Neural progenitor cell (in vitro differentiated cells): ENCODE data around the gene CDR2L.

Experiments
- CTCF ChIP-seq: fragments of 200-600 bp; sonication (generic); IDR thresholded peaks from 2 replicates; pipeline ENCODE4 v1.5.1; 2017; ENCODE audit warnings: antibody characterized with exemption, mild to moderate bottlenecking
- EZH2 ChIP-seq: fragments of 200-600 bp; sonication (generic); IDR thresholded peaks from 2 replicates; pipeline ENCODE4 v1.6.1; 2017; ENCODE audit warnings: antibody characterized with exemption, mild to moderate bottlenecking, moderate library complexity
- EZH2phosphoT487 ChIP-seq: fragments of 200-600 bp; sonication (generic); IDR thresholded peaks from 2 replicates; pipeline ENCODE4 v1.6.1; 2017; ENCODE audit warnings: antibody characterized with exemption

DNA sequence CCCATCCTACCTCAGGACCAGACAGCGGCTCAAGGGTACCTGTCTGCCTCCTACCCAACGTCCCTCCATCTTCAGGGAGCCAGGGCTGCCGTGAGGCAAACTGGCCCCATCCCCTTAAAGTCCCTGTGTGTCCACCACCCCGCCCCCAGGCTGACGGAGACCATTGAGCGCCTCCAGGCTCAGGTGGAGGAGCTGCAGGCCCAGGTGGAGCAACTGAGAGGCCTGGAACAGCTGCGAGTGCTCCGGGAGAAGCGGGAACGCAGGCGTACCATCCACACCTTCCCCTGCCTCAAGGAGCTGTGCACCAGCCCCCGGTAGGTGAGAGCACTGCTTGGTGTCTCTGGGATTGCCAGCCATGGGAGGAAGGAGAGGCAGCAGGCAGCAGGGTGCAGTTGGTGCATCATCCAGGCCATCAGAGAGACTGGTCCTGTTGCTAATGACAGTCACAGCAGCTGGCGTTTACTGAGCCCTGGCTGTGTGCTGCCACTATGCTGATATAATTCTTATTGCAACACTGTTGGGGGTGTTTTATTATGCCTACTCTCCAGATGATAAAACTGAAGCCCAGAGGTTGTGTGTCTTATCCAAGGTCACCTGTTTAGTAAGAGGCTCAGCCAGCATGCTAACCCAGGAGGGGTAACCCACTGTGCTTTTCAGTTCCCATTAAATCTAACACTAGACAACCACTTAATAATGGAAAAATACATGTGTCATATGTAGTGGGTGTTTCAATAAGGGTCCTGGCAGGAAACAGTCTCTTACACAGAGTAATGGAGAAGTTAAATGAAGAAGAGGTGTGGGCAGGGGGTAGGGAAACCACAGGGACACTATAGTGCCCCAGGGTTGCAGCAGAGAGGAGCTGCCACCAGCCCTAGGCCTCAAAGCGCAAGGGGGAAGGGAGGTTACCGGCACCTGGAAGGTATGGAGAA, 14.7 kb downstream of the CDR2L start:
- TF ChIP-seq CTCF = no peak
- TF ChIP-seq EZH2 = no peak
- TF ChIP-seq EZH2phosphoT487 = no peak
